Kidney epithelial cell (primary cell): ENCODE data around the gene MRAP. TPM values are rescaled to one million over a fixed set of nuclear protein-coding genes. Genes with fewer than 3 reads are reported as not detected.

Experiments used
- DNase-seq: peaks from one replicate; pipeline ENCODE4 v3.0.0-alpha.2; 2010; ENCODE audit warnings: low read depth
- H3K27me3 ChIP-seq: 2 replicates; pipeline ENCODE4 v1.6.0; 2011; ENCODE audit warnings: low read length; ENCODE audit not compliant: control insufficient read depth, insufficient read depth
- H3K36me3 ChIP-seq: 2 replicates; pipeline ENCODE4 v1.5.1; 2011; ENCODE audit warnings: low read length; ENCODE audit not compliant: control insufficient read depth, insufficient read depth
- H3K4me3 ChIP-seq: 2 replicates; pipeline ENCODE4 v1.5.1; 2011; ENCODE audit warnings: low read depth, mild to moderate bottlenecking, control low read depth, low read length
- total RNA-seq: library from RNA; depleted of rRNA; stranded (reverse); fragments of >200 nt; gene quantifications from 2 replicates; pipeline ENCODE4 v1.2.3, GENCODE V29; 2015
- TF ChIP-seq, protein P1 (sequence below): IDR thresholded peaks from 2 replicates; pipeline ENCODE4 v1.5.1; 2011; ENCODE audit warnings: mild to moderate bottlenecking, moderate library complexity, low read length, control low read depth, inconsistent platforms; ENCODE audit not compliant: insufficient read depth, poor library complexity, severe bottlenecking

Gene MRAP
- total RNA-seq, 1 donor from 2014 or later, result not detected

DNA sequence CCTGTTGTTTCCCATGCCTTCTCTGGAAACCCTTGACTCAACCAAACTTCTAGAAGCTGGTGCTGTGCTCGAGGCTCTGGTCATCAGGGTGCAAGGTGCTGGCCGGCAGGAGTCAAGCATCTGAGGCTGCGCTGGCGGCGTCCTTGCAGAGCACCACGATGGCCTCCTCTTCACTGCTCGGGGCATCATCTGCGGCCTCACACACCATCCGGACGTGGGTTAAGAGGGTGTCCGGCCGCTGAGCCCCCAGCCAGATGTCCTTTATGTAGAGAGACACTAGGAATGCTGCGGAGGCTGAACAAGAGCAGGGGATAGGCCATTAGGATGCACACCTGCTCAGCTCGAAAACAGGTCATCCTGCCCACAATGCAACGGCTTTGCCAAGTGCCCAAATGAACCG, 16.2 kb downstream of the MRAP start:
- Histone ChIP-seq H3K27me3 (no peaks in the 10 kb centered on the region), H3K36me3 (peaks cover 2% of the 10 kb centered on the region), H3K4me3 (no peak overlapping the region)
- DNase-seq, result no peak
- TF ChIP-seq, protein P1, sequence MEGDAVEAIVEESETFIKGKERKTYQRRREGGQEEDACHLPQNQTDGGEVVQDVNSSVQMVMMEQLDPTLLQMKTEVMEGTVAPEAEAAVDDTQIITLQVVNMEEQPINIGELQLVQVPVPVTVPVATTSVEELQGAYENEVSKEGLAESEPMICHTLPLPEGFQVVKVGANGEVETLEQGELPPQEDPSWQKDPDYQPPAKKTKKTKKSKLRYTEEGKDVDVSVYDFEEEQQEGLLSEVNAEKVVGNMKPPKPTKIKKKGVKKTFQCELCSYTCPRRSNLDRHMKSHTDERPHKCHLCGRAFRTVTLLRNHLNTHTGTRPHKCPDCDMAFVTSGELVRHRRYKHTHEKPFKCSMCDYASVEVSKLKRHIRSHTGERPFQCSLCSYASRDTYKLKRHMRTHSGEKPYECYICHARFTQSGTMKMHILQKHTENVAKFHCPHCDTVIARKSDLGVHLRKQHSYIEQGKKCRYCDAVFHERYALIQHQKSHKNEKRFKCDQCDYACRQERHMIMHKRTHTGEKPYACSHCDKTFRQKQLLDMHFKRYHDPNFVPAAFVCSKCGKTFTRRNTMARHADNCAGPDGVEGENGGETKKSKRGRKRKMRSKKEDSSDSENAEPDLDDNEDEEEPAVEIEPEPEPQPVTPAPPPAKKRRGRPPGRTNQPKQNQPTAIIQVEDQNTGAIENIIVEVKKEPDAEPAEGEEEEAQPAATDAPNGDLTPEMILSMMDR, result no peak

GRCh38 chr21:32315511-32316281, 17.0 kb downstream of the MRAP start:
- Histone ChIP-seq H3K36me3 (peaks cover 2% of the 10 kb centered on the region), H3K27me3 (no peaks in the 10 kb centered on the region), H3K4me3 (no peak overlapping the region)
- TF ChIP-seq, protein P1, result no peak
- no peak for DNase-seq

- no peak for DNase-seq
- TF ChIP-seq, protein P1, result no peak
- no peak overlapping the region for H3K4me3 ChIP-seq
- peaks cover 4% of the 10 kb centered on the region for H3K36me3 ChIP-seq
- H3K27me3 ChIP-seq, result no peaks in the 10 kb centered on the region
Measured at GRCh38 chr21:32316361-32317215, 17.9 kb downstream of the MRAP start.

- Histone ChIP-seq H3K27me3 (no peaks in the 10 kb centered on the region), H3K4me3 (no peak overlapping the region), H3K36me3 (peaks cover 2% of the 10 kb centered on the region)
- TF ChIP-seq, protein P1, result no peak
- DNase-seq, result no peak
Measured at GRCh38 chr21:32317726-32318125, 19.1 kb downstream of the MRAP start.

DNA sequence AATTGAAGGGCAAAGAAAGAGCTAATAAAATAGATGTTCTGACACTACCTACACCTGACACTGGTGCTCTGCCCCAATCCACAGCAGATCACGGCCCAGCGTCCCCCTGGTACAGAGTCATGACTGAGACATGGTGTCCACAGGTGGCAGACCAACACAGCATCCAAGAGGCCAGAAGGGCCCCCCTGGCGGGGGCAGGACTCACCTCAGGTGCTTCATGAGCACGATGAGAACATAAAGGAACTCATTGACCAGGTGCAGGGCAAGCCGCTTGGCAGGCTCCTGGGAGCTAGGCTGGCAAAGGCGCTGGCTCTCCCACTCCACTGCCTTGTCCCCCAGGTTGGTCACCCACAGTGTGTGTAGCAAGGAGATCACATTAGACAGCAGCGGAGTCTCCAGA, 20.4 kb downstream of the MRAP start:
- TF ChIP-seq, protein P1, result no peak
- H3K36me3 ChIP-seq, result peaks cover 2% of the 10 kb centered on the region
- no peak for DNase-seq

DNA sequence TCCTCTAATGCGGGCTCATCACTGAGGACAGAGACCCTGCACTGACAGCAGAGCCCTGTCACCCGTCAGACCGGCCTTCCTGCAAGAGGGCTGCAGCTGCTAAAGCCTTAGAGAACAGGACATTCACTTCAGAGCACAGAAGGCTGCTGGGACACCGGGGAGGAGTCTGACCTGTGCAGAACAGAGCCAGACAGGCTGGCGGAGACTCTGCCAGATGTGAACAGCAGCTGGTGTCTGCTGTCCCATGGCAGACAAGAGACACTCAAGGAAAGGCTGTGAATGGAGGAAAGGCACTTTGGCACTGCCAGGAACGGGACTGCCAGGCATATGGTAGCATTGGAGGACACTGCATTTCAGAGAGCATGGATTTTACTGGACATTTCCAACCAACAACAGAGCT, 21.4 kb downstream of the MRAP start:
- Histone ChIP-seq H3K36me3 (peaks cover 2% of the 10 kb centered on the region), H3K4me3 (no peak overlapping the region), H3K27me3 (no peaks in the 10 kb centered on the region)
- no peak for DNase-seq
- TF ChIP-seq, protein P1, result no peak

More for the DNA sequence above, 20.4 kb downstream of the MRAP start:
- no peak overlapping the region for H3K4me3 ChIP-seq
- H3K27me3 ChIP-seq, result no peaks in the 10 kb centered on the region
